ENCODE data around the gene SLC26A2. TPM values are rescaled to one million over a fixed set of nuclear protein-coding genes. Genes with fewer than 3 reads are reported as not detected.

The SLC26A2 gene
- total and polyA plus RNA-seq, 2 experiments from 2014 or later = 3.5 to 11.5 TPM

- Mint-ChIP-seq H3K4me1 (peaks cover 20% of the 10 kb centered on the region), H3K4me3 (peak overlapping the region; percentile 91), H3K36me3 (ENCODE audit: low read depth) (peaks cover 10% of the 10 kb centered on the region), H3K27ac (no peak overlapping the region; the same call in 1 of the 2 replicates), H3K9me3 (no peaks in the 10 kb centered on the region), H3K27me3 (ENCODE audit: insufficient read depth, low read depth, poor library complexity) (peaks cover 5% of the 10 kb centered on the region)
- peaks cover 24% of the 10 kb centered on the region for H4K20me1 ChIP-seq (replicated peaks; ENCODE audit: insufficient read depth)
- H3K4me3 ChIP-seq = peak overlapping the region; percentile 96
- TF ChIP-seq POLR2AphosphoS5 (IDR thresholded peaks at IDR 0.05; ENCODE audit: low read depth) (no peak), EZH2phosphoT487 (IDR thresholded peaks at IDR 0.05; ENCODE audit: unreplicated experiment) (no peak), CREB1 (CRISPR knock-in tag; IDR thresholded peaks at IDR 0.05; ENCODE audit: low read depth) (no peak), ZNF114 (CRISPR knock-in tag; IDR thresholded peaks at IDR 0.05) (no peak), EZH2 (IDR thresholded peaks at IDR 0.05; ENCODE audit: low read depth, unreplicated experiment) (no peak)
- DNase-seq (ENCODE audit: low spot score) (peak; percentile 71), ATAC-seq (peak; percentile 43)
- H3K27ac ChIP-seq (ENCODE audit: low read depth) = peak overlapping the region; percentile 83
- peaks cover 50% of the 10 kb centered on the region for H3K79me2 ChIP-seq (replicated peaks; ENCODE audit: insufficient read depth)
- H3F3A ChIP-seq (replicated peaks; ENCODE audit: low read depth) = peaks cover 12% of the 10 kb centered on the region; the same call in 1 of the 2 replicates
- peaks cover 8% of the 10 kb centered on the region; the same call in 1 of the 2 replicates for H3K36me3 ChIP-seq (ENCODE audit: insufficient read depth)
- H3K4me1 ChIP-seq (ENCODE audit: insufficient read depth) = peaks cover 6% of the 10 kb centered on the region; the same call in 1 of the 2 replicates
- no peaks in the 10 kb centered on the region for H3K9me2 ChIP-seq (ENCODE audit: insufficient read depth)
- H3K27me3 ChIP-seq (ENCODE audit: insufficient read depth) = no peaks in the 10 kb centered on the region
- peak overlapping the region; percentile 86 for H3K4me2 ChIP-seq
- H2AFZ ChIP-seq = peak overlapping the region; percentile 84; the same call in 1 of the 2 replicates
Observed at GRCh38 chr5:150000990-150001659, 40.6 kb downstream of the SLC26A2 start.

GRCh38 chr5:150001660-150002486, 41.3 kb downstream of the SLC26A2 start:
- TF ChIP-seq POLR2AphosphoS5 (IDR thresholded peaks at IDR 0.05; ENCODE audit: low read depth) = no peak
- TF ChIP-seq, protein P1, sequence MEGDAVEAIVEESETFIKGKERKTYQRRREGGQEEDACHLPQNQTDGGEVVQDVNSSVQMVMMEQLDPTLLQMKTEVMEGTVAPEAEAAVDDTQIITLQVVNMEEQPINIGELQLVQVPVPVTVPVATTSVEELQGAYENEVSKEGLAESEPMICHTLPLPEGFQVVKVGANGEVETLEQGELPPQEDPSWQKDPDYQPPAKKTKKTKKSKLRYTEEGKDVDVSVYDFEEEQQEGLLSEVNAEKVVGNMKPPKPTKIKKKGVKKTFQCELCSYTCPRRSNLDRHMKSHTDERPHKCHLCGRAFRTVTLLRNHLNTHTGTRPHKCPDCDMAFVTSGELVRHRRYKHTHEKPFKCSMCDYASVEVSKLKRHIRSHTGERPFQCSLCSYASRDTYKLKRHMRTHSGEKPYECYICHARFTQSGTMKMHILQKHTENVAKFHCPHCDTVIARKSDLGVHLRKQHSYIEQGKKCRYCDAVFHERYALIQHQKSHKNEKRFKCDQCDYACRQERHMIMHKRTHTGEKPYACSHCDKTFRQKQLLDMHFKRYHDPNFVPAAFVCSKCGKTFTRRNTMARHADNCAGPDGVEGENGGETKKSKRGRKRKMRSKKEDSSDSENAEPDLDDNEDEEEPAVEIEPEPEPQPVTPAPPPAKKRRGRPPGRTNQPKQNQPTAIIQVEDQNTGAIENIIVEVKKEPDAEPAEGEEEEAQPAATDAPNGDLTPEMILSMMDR (conservative IDR thresholded peaks at IDR 0.05; ENCODE audit: low read depth in 2 of 2) = peak; percentile 23 to 58
- H3K4me3 ChIP-seq = peak overlapping the region; percentile 96
- H3K4me2 ChIP-seq = peak overlapping the region; percentile 86
- H3K27ac ChIP-seq (ENCODE audit: low read depth) = no peak overlapping the region
- peaks cover 26% of the 10 kb centered on the region for H4K20me1 ChIP-seq (replicated peaks; ENCODE audit: insufficient read depth)
- peak; percentile 51 for ATAC-seq
- Mint-ChIP-seq H3K9me3 (no peaks in the 10 kb centered on the region), H3K27me3 (ENCODE audit: insufficient read depth, low read depth, poor library complexity) (peaks cover 5% of the 10 kb centered on the region), H3K4me1 (peaks cover 20% of the 10 kb centered on the region), H3K27ac (peak overlapping the region; percentile 65; the same call in 1 of the 2 replicates), H3K36me3 (ENCODE audit: low read depth) (peaks cover 16% of the 10 kb centered on the region), H3K4me3 (peak overlapping the region; percentile 91)
- no peak overlapping the region for H2AFZ ChIP-seq
- peaks cover 6% of the 10 kb centered on the region for H3K4me1 ChIP-seq (ENCODE audit: insufficient read depth)
- no peaks in the 10 kb centered on the region for H3K27me3 ChIP-seq (ENCODE audit: insufficient read depth)
- H3F3A ChIP-seq (replicated peaks; ENCODE audit: low read depth) = peaks cover 12% of the 10 kb centered on the region; the same call in 1 of the 2 replicates
- peaks cover 8% of the 10 kb centered on the region; the same call in 1 of the 2 replicates for H3K36me3 ChIP-seq (ENCODE audit: insufficient read depth)
- peaks cover 57% of the 10 kb centered on the region for H3K79me2 ChIP-seq (replicated peaks; ENCODE audit: insufficient read depth)
- no peaks in the 10 kb centered on the region for H3K9me2 ChIP-seq (ENCODE audit: insufficient read depth)
- peak; percentile 78 for DNase-seq (ENCODE audit: low spot score)

Measured in GM23338 (cell line).